Memory B cell (primary cell): Measurements from ENCODE around the gene ZBTB2.
"Not testable (repeated sequence)": the region's sequence is repeated elsewhere in the genome, so short reads cannot be mapped to it uniquely, and the experiment has no call there.

Experiments
- ATAC-seq: fragments of 150-1000 bp; cut with Tn5 transposase; 2 replicates; pipeline ENCODE4 v1.10.0; 2021; ENCODE audit warnings: low read depth, mild to moderate bottlenecking, moderate library complexity
- DNase-seq, 2 donors: peaks; one replicate each; pipeline ENCODE4 v3.0.0; 2022; ENCODE audit warnings: low spot score in 2 of 2
- H3K27ac Mint-ChIP-seq: one replicate; pipeline ENCODE4 v1.8.0; 2022; ENCODE audit warnings: mild to moderate bottlenecking, moderate library complexity, mixed read lengths
- H3K27me3 Mint-ChIP-seq: one replicate; pipeline ENCODE4 v1.8.0; 2022; ENCODE audit warnings: mixed read lengths
- H3K36me3 Mint-ChIP-seq: one replicate; pipeline ENCODE4 v1.8.0; 2022; ENCODE audit warnings: mild to moderate bottlenecking, mixed read lengths
- H3K4me1 Mint-ChIP-seq: one replicate; pipeline ENCODE4 v1.8.0; 2022; ENCODE audit warnings: mixed read lengths
- H3K4me3 Mint-ChIP-seq: one replicate; pipeline ENCODE4 v1.8.0; 2022; ENCODE audit warnings: mild to moderate bottlenecking, moderate library complexity, mixed read lengths
- H3K9me3 Mint-ChIP-seq: one replicate; pipeline ENCODE4 v1.8.0; 2022; ENCODE audit warnings: mixed read lengths

The ZBTB2 gene

DNA sequence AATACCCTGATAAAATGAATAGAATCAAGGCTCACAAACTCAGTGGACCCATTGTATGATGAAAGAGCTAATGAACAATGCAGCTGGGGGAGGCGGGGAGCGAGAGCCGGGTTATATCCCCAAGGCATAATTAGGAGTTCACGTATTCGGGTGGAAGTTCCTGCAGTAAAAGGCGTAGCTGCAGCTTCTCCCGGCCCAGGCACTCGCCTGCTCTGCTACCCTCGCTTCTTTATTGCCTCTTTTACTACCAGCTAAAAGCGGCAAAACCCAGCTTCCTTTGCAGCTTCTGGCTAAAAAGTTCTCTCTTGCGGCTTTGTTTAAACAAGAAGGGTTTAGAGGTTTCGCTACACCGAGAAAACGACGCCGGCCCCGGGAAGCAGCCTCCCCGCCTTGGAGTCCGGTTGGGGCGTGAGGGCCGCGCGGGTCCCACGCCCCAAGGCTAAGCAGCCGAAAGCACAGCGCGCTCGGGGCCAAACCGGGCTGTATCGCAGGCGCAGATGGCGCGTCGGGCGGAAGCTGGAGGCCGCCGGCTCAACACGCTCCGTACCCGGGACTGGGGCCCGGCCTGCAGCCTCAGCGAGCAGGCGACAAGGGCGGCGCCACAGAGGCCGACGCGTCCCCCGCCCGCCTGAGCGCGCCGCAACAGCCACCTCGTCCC is 1.6 kb downstream of the ZBTB2 start:
- H3K27ac Mint-ChIP-seq: peak overlapping the region; percentile 98

DNA sequence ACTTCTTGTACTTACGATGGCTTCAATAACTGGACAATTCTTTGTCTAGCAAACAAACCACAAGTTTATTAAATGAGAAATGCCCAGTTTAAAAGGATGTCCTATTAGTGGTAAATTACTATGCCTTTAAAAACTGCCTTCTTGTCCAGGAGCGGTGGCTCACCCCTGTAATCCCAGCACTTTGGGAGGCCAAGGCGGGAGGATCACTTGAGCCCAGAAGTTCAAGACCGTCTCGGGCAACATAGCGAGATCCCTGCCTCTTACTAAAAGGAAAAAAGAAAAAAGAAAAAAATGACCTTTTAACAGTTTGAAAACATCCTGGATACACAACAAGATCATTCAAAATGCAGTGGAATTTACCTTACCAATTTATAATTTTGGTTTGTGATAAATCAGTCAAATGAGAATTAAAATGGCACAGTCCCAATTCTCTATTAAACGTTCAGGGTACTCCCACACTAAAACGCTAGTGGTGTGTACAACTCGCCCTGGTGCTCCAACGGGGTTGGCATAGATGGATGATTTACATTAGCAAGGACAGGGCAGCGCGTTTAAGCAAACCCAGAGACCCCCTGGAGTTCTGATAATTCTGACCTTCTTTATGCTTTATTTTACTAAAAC is 2.3 kb downstream of the ZBTB2 start:
- Mint-ChIP-seq H3K4me3 (peak overlapping the region; percentile 93), H3K27me3 (no peaks in the 10 kb centered on the region), H3K36me3 (peaks cover 6% of the 10 kb centered on the region), H3K4me1 (peaks cover 33% of the 10 kb centered on the region), H3K9me3 (no peaks in the 10 kb centered on the region), H3K27ac (peak overlapping the region; percentile 98)
- DNase-seq (no peak), ATAC-seq (no peak)

More for the DNA sequence above, 1.6 kb downstream of the ZBTB2 start:
- no peaks in the 10 kb centered on the region for H3K9me3 Mint-ChIP-seq
- peak overlapping the region; percentile 93 for H3K4me3 Mint-ChIP-seq
- peaks cover 30% of the 10 kb centered on the region for H3K4me1 Mint-ChIP-seq
- peak; percentile 63 for ATAC-seq
- peaks cover 4% of the 10 kb centered on the region for H3K36me3 Mint-ChIP-seq
- DNase-seq: no peak
- H3K27me3 Mint-ChIP-seq: no peaks in the 10 kb centered on the region

DNA sequence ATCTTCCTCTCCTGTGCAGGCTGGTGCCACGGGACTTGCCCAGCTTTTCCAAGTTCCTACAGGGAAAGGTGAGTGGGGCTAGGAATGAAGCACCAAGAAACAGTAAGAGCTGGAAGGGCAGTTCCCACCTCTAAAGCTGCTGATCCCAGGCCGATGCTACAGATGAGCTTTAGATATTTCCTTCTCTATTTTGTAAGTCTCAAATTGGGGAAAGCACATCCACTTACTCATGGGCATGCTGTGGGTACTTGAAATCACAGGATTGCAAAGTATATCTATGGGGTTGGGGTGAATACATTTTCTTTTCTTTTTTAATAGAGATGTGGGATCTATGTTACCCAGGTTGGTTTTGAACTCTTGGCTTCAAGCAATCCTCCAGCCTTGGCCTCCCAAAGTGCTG is 3.1 kb downstream of the ZBTB2 start:
- no peaks in the 10 kb centered on the region for H3K27me3 Mint-ChIP-seq
- ATAC-seq (no peak), DNase-seq (no peak)
- no peaks in the 10 kb centered on the region for H3K9me3 Mint-ChIP-seq
- H3K27ac Mint-ChIP-seq: no peak overlapping the region
- peaks cover 27% of the 10 kb centered on the region for H3K4me1 Mint-ChIP-seq
- peaks cover 4% of the 10 kb centered on the region for H3K36me3 Mint-ChIP-seq
- no peak overlapping the region for H3K4me3 Mint-ChIP-seq

DNA sequence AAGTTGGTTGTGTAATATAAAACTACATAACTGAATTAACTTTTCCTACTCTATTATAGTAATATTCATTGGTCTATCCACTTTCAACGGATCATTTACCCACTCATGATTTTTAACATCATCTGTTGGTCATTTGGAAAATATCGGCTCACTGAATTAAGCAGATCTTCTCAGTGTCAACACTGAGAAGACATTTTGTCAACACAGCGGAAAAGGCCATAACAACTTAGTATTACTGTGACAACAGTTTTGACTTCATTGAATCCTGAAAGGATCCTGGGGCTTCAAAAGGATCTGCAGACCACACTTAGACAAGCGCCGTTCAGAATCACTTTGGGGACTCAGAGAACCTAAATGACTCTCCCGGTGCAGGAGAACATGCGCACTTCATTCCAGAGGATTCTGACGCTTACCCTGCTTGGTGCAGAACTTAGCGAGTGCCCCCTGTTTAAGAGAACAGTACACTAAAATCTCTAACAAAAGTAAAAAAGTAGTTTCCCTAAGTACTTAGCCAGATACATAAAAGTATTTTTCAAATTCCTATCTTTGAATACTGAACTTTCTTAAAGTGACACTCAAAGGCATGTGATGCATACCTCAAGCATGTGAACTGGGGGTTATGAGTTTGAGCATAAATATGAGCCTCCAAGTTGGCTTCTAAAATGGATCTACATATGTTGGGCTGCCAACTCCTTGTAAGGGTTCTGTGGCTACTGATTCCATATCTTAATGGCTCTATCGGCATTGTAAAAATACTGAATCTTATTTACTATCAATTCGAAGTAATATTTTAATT is 4.0 kb downstream of the ZBTB2 start:
- Mint-ChIP-seq H3K4me1 (peaks cover 20% of the 10 kb centered on the region), H3K27me3 (no peaks in the 10 kb centered on the region), H3K36me3 (peaks cover 4% of the 10 kb centered on the region), H3K4me3 (no peak overlapping the region), H3K9me3 (no peaks in the 10 kb centered on the region), H3K27ac (no peak overlapping the region)
- DNase-seq (no peak), ATAC-seq (no peak)

DNA sequence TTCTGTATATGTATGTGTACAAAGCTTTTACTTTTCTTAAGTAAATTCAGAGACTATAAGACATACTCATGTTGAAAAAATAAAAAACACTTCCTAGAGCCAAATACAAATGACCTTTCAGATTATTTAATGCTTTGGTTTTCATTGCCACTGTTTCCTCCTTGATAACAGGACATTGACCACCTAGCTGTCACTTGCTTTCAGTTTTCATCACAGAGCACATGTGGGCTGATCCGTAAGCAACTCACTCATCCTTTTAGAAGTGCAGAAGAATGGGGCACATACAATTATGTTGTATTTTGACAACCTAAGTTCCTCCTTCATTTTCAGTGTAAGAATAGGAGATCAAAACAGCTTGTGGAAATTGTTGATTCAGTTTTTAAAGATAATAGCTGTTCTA is 6.2 kb downstream of the ZBTB2 start:
- Mint-ChIP-seq H3K27ac (no peak overlapping the region), H3K4me1 (peaks cover 24% of the 10 kb centered on the region)

DNA sequence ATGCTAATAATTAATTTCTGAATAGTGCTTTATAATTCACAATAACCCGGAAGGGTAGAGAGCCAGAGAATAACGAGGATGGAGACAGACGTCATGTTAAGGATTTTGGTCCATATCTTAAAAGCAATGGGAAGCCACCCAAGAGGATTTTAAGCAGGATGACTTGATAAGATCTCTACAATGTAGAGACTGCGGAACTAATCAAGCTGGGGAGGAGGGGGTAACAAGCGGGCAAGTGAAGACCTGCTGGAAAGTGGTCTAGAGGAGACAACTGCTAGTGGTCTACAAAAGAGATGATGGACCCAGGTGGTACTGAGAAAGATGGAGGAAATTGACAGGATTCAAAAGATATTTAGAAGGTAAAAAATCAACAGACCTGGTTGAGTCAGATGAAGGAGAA is 7.2 kb downstream of the ZBTB2 start:
- ATAC-seq (no peak), DNase-seq (no peak)
- Mint-ChIP-seq H3K4me1 (peaks cover 25% of the 10 kb centered on the region), H3K9me3 (no peaks in the 10 kb centered on the region), H3K27ac (peak overlapping the region; percentile 0), H3K27me3 (no peaks in the 10 kb centered on the region), H3K36me3 (peaks cover 4% of the 10 kb centered on the region), H3K4me3 (no peak overlapping the region)

More for the DNA sequence above, 6.2 kb downstream of the ZBTB2 start:
- DNase-seq (no peak), ATAC-seq (no peak)
- Mint-ChIP-seq H3K36me3 (peaks cover 4% of the 10 kb centered on the region), H3K27me3 (no peaks in the 10 kb centered on the region), H3K4me3 (no peak overlapping the region), H3K9me3 (no peaks in the 10 kb centered on the region)

DNA sequence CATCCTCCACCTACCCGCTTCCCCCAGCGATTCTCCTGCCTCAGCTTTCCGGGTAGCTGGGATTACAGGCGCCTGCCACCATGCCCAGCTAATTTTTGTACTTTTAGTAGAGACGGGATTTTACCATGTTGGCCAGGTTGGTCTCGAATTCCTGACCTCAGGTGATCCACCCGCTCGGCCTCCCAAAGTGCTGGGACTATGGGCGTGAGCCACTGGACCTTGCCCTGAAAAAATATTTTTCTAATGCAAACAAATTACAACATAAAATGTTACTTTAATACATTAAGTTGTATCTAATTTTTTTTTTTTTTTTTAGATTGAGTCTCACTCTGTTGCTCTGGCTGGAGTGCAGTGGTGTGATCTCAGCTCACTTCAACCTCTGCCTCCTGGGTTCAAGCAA is 8.7 kb downstream of the ZBTB2 start:
- not testable (repeated sequence) for H3K36me3 Mint-ChIP-seq, H3K4me3 Mint-ChIP-seq, H3K9me3 Mint-ChIP-seq, H3K27ac Mint-ChIP-seq, H3K27me3 Mint-ChIP-seq, DNase-seq, ATAC-seq
- peaks cover 30% of the 10 kb centered on the region for H3K4me1 Mint-ChIP-seq

DNA sequence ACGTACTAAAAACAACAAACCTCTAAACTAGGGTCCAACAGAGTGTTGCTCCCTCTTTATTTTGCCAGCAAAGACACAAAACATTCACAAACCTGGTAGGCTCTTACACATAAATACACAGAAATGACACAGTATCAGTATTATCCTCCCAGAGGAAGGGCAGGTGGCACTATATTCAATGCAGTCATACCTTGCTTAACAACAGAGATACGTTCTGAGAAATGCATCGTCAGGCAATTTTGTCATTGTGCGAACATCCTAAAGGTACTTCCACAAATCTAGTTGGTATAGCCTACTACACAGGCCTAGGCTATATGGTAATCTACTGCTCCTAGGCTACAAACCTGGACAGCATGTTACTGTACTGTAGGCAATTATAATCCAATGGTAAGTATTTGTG is 9.6 kb downstream of the ZBTB2 start:
- no peak for ATAC-seq
- Mint-ChIP-seq H3K36me3 (peaks cover 4% of the 10 kb centered on the region), H3K9me3 (no peaks in the 10 kb centered on the region), H3K4me3 (no peak overlapping the region), H3K27ac (peak overlapping the region; percentile 41), H3K4me1 (peaks cover 33% of the 10 kb centered on the region), H3K27me3 (no peaks in the 10 kb centered on the region)
- DNase-seq: no peak

DNA sequence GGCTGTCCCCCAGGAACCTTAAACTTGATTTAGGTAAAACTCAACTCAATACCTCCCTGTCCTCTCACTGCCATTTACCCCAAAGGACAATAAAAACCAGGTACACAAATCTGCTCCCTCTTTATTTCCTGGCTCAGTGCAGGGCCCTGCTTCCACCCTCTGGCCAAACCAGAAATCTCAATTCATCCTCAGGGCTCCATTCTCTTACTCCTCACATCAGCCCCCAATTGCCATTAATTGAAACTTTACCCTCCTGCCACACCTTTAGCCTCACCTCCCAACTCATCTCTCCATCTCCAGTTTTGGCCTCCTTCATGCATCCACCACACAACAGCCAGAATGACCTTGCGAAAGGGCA is 10.5 kb downstream of the ZBTB2 start:
- Mint-ChIP-seq H3K27me3 (no peaks in the 10 kb centered on the region), H3K4me3 (peak overlapping the region; percentile 77), H3K9me3 (no peaks in the 10 kb centered on the region), H3K27ac (peak overlapping the region; percentile 84), H3K36me3 (peaks cover 4% of the 10 kb centered on the region), H3K4me1 (peaks cover 41% of the 10 kb centered on the region)
- ATAC-seq (no peak), DNase-seq (no peak)

DNA sequence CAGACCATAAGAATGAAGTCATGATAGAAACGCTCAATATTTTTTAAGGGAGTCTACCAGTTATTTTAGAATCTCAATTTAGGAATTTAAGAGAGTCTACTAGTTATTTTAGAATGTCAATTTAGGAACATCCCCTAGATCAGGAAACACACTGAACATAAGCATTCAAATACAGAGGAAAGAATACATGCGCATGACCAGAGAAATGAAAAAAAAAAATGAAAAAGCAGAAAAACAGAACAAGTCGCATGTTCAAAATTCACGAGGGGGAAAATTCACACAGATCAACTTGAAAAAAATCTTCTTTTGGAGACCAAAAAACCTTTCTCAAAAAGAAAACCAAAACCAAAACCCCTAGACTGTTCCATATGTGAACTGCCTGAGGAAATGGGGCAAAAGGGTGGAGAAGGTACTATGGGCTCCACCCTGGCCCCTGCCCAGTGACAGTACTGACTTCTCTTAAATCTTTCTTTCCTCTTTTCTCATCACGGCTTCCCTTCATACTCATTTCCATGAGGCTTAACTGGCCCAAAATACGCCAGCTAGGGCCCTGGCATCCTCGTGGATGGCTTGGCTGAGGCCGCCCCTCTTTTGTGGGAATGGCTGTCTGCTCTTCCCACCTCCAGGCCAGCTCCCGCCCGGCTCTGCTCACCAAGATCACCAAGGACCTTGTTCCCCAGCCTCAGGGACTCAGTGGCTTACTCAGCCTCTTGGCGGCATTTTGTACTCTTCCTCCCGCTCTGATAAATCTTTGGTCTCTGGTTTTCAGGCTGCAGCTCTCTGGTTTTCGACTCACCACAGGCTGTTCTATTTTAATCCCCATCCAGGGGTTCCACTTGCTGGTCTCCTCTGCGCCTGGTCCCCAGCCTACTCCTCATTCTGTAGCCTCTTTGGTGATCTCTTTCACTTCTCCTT is 11.2 kb downstream of the ZBTB2 start:
- peak overlapping the region; percentile 84 for H3K27ac Mint-ChIP-seq
- H3K4me1 Mint-ChIP-seq: peaks cover 41% of the 10 kb centered on the region
- no peaks in the 10 kb centered on the region for H3K9me3 Mint-ChIP-seq
- peaks cover 4% of the 10 kb centered on the region for H3K36me3 Mint-ChIP-seq
- peak overlapping the region; percentile 77 for H3K4me3 Mint-ChIP-seq
- H3K27me3 Mint-ChIP-seq: no peaks in the 10 kb centered on the region
- ATAC-seq (peak; percentile 87), DNase-seq (no peak)

DNA sequence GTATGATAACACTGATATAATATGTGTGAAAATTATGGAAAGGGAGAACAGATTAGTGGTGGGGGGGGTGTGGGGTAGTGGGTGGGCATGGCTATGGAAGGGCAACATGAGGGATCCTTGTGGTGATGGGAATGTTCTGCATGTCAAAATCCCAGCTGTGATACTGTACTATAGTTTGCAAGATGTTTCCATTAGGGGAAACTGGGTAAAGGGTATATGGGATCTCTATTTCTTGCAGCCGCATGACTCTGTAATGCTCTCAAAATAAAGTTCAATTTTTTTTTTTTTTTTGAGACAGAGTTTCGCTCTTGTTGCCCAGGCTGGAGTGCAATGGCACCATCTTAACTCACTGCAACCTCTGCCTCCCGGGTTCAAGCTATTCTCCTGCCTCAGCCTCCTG is 14.3 kb downstream of the ZBTB2 start:
- Mint-ChIP-seq H3K4me3 (no peak overlapping the region), H3K4me1 (peaks cover 39% of the 10 kb centered on the region), H3K9me3 (no peaks in the 10 kb centered on the region), H3K36me3 (peaks cover 8% of the 10 kb centered on the region), H3K27me3 (no peaks in the 10 kb centered on the region), H3K27ac (no peak overlapping the region)
- no peak for DNase-seq
- no peak for ATAC-seq

DNA sequence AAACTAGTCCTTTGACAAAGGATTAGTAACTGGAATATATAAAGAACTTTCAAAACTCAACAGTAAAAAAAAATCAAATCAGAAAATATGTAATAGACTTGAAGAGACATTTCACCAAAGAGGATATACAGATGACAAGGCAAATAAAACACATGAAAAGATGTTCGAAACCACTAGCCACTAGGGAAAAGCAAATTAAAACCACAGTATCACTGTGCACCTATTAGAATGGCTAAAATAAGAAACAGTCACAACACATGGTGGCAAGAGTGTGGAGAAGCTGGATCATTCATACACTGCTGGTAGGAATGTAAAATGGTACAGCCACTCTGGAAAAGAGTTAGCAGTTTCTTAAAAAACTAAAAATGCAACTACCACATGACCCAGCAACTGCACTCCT is 14.9 kb downstream of the ZBTB2 start:
- Mint-ChIP-seq H3K4me3 (peak overlapping the region; percentile 46), H3K27ac (no peak overlapping the region), H3K9me3 (no peaks in the 10 kb centered on the region), H3K4me1 (peaks cover 39% of the 10 kb centered on the region), H3K36me3 (peaks cover 14% of the 10 kb centered on the region), H3K27me3 (no peaks in the 10 kb centered on the region)
- peak; percentile 70 for ATAC-seq
- no peak for DNase-seq

DNA sequence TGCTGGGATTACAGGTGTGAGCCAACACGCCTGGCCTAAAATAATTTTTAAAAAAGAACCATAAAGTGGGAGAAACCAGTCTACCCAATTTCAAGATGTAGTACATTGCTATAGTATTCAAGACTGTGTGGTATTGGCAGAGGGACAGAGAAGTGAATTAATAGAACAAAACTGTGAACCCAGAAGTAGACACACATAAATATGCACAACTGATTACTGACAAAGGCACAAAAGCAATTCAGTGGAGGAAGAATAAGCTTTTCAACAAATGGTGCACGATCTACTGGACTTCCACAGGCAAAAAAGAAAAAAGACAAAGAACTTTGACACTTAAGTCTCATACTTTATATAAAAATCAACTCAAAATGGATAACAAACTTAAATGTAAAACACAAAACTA is 15.5 kb downstream of the ZBTB2 start:
- no peak for DNase-seq
- Mint-ChIP-seq H3K27ac (no peak overlapping the region), H3K27me3 (no peaks in the 10 kb centered on the region), H3K9me3 (no peaks in the 10 kb centered on the region), H3K36me3 (peaks cover 19% of the 10 kb centered on the region), H3K4me1 (peaks cover 39% of the 10 kb centered on the region), H3K4me3 (no peak overlapping the region)
- ATAC-seq: no peak
